ENCODE data around the gene PCDHGA1.
A peak's percentile ranks its signal among the peaks of the same experiment; 100 is the strongest.

Gene PCDHGA1

DNA sequence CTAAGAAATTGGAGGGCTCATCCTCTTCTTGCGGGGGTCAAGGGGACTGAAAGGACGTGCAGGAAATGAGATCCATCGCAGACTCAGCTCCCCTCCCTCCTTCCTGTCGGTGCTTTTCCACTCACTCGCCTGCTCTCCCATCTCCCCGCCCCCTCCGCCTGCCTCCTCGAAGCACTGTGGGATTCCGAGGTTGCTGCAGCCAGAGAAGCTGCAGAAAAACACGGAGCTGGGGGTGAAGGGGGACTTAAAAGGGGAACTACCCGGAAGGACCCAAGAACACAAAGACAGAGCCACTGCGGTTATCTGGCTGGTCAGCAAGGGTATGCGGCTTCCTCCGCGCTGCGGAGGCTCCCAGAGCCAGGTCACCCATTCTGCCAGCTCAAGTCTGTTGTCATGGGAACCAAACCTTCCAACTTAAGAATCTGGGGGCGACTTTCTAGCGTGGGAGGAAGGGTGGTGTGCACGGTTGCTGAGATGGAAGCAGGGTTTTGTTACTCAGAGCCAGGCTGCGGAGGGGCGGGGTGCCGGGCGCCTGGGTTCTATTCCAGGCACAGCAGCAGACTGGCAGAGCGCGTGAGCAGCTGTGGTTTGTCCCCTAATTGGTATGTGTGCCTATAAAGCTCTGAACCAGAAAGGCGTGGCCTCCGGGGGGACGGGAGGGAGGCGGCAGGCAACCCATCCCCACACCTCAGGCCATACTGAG lies 183.5 kb downstream of the PCDHGA1 start:
- Histone ChIP-seq H4K20me1 (ENCODE audit: insufficient read depth, low read length) (no peaks in the 10 kb centered on the region), H3K9me3 (replicated peaks; ENCODE audit: insufficient read depth, low read length) (no peaks in the 10 kb centered on the region), H3K27ac (ENCODE audit: low read length) (peak overlapping the region; percentile 83; the same call in 1 of the 2 replicates), H3K4me1 (ENCODE audit: low read length) (peaks cover 49% of the 10 kb centered on the region), H3K27me3 (replicated peaks; ENCODE audit: insufficient read depth, low read length) (no peaks in the 10 kb centered on the region), H3K9ac (ENCODE audit: low read length) (peak overlapping the region; percentile 59; the same call in 1 of the 2 replicates), H3F3A (ENCODE audit: insufficient read depth, low read length) (peaks cover 30% of the 10 kb centered on the region), H3K79me2 (ENCODE audit: low read length) (0 out of 2 replicates have a peak, but pooled peaks cover 6% of the 10 kb centered on the region), H3K4me3 (ENCODE audit: low read length) (peak overlapping the region; percentile 42), H2AFZ (ENCODE audit: low read length) (no peak overlapping the region), H3K4me2 (ENCODE audit: low read depth, low read length) (peak overlapping the region; percentile 79), H3K36me3 (replicated peaks; ENCODE audit: insufficient read depth, low read length) (no peaks in the 10 kb centered on the region; the same call in none of the 2 replicates), H3K9me2 (replicated peaks; ENCODE audit: insufficient read depth, low read length) (no peaks in the 10 kb centered on the region)
- peak; percentile 78 for DNase-seq
- TF ChIP-seq, protein P1, sequence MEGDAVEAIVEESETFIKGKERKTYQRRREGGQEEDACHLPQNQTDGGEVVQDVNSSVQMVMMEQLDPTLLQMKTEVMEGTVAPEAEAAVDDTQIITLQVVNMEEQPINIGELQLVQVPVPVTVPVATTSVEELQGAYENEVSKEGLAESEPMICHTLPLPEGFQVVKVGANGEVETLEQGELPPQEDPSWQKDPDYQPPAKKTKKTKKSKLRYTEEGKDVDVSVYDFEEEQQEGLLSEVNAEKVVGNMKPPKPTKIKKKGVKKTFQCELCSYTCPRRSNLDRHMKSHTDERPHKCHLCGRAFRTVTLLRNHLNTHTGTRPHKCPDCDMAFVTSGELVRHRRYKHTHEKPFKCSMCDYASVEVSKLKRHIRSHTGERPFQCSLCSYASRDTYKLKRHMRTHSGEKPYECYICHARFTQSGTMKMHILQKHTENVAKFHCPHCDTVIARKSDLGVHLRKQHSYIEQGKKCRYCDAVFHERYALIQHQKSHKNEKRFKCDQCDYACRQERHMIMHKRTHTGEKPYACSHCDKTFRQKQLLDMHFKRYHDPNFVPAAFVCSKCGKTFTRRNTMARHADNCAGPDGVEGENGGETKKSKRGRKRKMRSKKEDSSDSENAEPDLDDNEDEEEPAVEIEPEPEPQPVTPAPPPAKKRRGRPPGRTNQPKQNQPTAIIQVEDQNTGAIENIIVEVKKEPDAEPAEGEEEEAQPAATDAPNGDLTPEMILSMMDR (IDR thresholded peaks at IDR 0.05; ENCODE audit: low read length) = no peak
- TF ChIP-seq EZH2 (optimal IDR thresholded peaks at IDR 0.05; ENCODE audit: low read depth, low read length) = no peak
- no peak for TF ChIP-seq EZH2phosphoT487 (IDR thresholded peaks at IDR 0.05; ENCODE audit: low read length)

DNA sequence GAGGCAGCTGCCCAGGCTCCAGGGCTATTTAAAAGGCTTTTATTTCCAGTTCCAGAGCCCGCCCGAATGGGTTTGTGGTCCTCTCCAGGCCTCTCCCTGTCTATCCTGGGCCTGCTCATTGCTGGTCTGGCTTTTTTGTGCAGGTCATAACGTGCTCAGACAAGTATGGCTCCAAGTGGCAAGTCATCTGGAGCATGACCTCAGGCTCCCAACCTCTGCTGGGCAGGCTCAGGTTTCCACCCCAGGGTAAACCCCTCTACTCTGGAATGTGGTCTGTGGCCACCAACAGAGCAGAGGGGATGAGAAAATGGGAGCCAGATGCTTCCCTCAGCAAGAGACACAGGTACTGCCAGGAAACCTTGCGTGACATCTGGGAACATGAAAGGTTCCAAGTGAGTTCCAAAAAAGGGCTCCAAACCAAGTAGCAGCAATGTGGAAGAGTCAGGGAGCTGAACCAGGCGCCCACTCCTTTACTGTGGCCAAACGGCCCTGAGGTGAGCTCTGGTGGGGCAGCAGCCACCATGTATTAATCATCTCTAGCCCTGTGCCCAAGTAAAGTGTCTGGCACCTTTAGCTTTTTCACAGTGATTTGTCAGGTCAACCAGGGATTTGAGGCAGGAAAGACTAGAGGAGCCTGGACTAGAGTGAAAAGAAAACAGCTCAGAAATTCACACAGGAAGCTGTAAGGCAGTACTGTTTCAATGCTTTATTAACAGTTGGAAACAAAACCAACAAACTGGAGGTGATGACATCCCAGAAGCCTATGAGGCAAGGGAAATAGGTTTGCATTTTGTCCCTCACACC lies 184.2 kb downstream of the PCDHGA1 start:
- Histone ChIP-seq H3K27ac (ENCODE audit: low read length) (peak overlapping the region; percentile 83), H3K4me1 (ENCODE audit: low read length) (peaks cover 44% of the 10 kb centered on the region)

DNA sequence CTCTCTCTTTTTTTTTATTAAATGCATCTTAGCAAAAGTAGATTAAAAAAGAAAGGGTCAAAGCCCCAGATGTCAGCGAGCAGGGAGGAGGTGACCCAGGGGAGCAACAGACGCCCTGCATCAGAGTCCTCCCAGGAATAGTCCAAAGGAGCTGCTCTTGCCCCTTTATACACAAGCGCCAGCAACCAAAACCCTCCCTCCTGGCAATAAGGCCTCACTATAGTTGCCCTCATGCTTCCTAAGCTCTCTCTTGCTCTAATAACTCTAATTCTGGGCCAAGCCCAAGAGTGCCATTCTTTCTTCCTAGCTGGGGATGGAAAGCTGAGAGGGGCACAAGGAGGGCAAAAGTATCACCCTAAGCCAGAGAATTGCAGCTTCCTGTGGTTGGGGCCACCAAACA lies 184.8 kb downstream of the PCDHGA1 start:
- Histone ChIP-seq H3K27me3 (replicated peaks; ENCODE audit: insufficient read depth, low read length) (no peaks in the 10 kb centered on the region), H3K27ac (ENCODE audit: low read length) (peak overlapping the region; percentile 83; the same call in 1 of the 2 replicates), H2AFZ (ENCODE audit: low read length) (no peak overlapping the region), H3K79me2 (ENCODE audit: low read length) (no peaks in the 10 kb centered on the region), H3K4me2 (ENCODE audit: low read depth, low read length) (no peak overlapping the region), H3K4me3 (ENCODE audit: low read length) (no peak overlapping the region), H3K4me1 (ENCODE audit: low read length) (peaks cover 40% of the 10 kb centered on the region), H3K9ac (ENCODE audit: low read length) (no peak overlapping the region), H3F3A (ENCODE audit: insufficient read depth, low read length) (peaks cover 25% of the 10 kb centered on the region), H3K36me3 (replicated peaks; ENCODE audit: insufficient read depth, low read length) (no peaks in the 10 kb centered on the region; the same call in none of the 2 replicates), H3K9me2 (replicated peaks; ENCODE audit: insufficient read depth, low read length) (no peaks in the 10 kb centered on the region), H4K20me1 (ENCODE audit: insufficient read depth, low read length) (no peaks in the 10 kb centered on the region), H3K9me3 (replicated peaks; ENCODE audit: insufficient read depth, low read length) (no peaks in the 10 kb centered on the region)
- no peak for DNase-seq
- TF ChIP-seq EZH2 (optimal IDR thresholded peaks at IDR 0.05; ENCODE audit: low read depth, low read length) (no peak), EZH2phosphoT487 (IDR thresholded peaks at IDR 0.05; ENCODE audit: low read length) (no peak)
- TF ChIP-seq, protein P1 (IDR thresholded peaks at IDR 0.05; ENCODE audit: low read length) = no peak

More for the DNA sequence above, 184.2 kb downstream of the PCDHGA1 start:
- Histone ChIP-seq H3K36me3 (replicated peaks; ENCODE audit: insufficient read depth, low read length) (no peaks in the 10 kb centered on the region; the same call in none of the 2 replicates), H3K27me3 (replicated peaks; ENCODE audit: insufficient read depth, low read length) (no peaks in the 10 kb centered on the region), H3K9me2 (replicated peaks; ENCODE audit: insufficient read depth, low read length) (no peaks in the 10 kb centered on the region), H3K9me3 (replicated peaks; ENCODE audit: insufficient read depth, low read length) (no peaks in the 10 kb centered on the region), H3K4me3 (ENCODE audit: low read length) (no peak overlapping the region), H3K4me2 (ENCODE audit: low read depth, low read length) (peak overlapping the region; percentile 79; the same call in 1 of the 2 replicates), H3F3A (ENCODE audit: insufficient read depth, low read length) (peaks cover 30% of the 10 kb centered on the region), H2AFZ (ENCODE audit: low read length) (no peak overlapping the region), H3K79me2 (ENCODE audit: low read length) (no peaks in the 10 kb centered on the region), H3K9ac (ENCODE audit: low read length) (peak overlapping the region; percentile 22; the same call in 1 of the 2 replicates), H4K20me1 (ENCODE audit: insufficient read depth, low read length) (no peaks in the 10 kb centered on the region)
- no peak for DNase-seq
- TF ChIP-seq, protein P1 (IDR thresholded peaks at IDR 0.05; ENCODE audit: low read length) = no peak
- TF ChIP-seq EZH2 (optimal IDR thresholded peaks at IDR 0.05; ENCODE audit: low read depth, low read length) (no peak), EZH2phosphoT487 (IDR thresholded peaks at IDR 0.05; ENCODE audit: low read length) (no peak)
